ENCODE data around the gene BLVRA.
"Not testable (repeated sequence)": the region's sequence is repeated elsewhere in the genome, so short reads cannot be mapped to it uniquely, and the experiment has no call there.

DNA sequence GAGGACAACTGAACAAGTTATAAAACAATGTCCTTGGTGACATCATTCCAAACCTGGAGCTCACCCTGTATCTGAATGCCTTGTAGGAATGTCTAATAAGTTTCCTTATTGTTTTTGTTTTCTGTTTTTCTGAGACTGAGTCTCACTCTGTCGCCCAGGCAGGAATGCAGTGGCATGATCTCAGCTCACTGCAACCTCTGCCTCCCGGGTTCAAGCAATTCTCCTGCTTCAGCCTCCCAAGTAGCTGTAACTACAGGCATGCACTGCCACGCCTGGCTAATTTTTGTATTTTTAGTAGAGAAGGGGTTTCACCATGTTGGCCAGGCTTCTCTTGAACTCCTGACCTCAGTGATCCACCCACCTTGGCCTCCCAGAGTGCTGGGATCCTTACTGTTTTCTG, 27.0 kb upstream of the BLVRA start:
- TF ChIP-seq, protein P1, sequence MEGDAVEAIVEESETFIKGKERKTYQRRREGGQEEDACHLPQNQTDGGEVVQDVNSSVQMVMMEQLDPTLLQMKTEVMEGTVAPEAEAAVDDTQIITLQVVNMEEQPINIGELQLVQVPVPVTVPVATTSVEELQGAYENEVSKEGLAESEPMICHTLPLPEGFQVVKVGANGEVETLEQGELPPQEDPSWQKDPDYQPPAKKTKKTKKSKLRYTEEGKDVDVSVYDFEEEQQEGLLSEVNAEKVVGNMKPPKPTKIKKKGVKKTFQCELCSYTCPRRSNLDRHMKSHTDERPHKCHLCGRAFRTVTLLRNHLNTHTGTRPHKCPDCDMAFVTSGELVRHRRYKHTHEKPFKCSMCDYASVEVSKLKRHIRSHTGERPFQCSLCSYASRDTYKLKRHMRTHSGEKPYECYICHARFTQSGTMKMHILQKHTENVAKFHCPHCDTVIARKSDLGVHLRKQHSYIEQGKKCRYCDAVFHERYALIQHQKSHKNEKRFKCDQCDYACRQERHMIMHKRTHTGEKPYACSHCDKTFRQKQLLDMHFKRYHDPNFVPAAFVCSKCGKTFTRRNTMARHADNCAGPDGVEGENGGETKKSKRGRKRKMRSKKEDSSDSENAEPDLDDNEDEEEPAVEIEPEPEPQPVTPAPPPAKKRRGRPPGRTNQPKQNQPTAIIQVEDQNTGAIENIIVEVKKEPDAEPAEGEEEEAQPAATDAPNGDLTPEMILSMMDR (IDR thresholded peaks at IDR 0.05 in 2 of 3, conservative IDR thresholded peaks at IDR 0.05 in 1 of 3; ENCODE audit: borderline replicate concordance in 1 of 3, insufficient read depth in 1 of 3, low read depth in 2 of 3, low read length in 2 of 3) = not testable (repeated sequence)
- TF ChIP-seq SRF (IDR thresholded peaks at IDR 0.05; ENCODE audit: low read depth); RAD21 (IDR thresholded peaks at IDR 0.05; ENCODE audit: low read depth); YY1 (IDR thresholded peaks at IDR 0.05; ENCODE audit: extremely low read depth, insufficient replicate concordance, low read depth, low read length); ZFX (IDR thresholded peaks at IDR 0.05); EZH2 (IDR thresholded peaks at IDR 0.05); EZH2phosphoT487 (IDR thresholded peaks at IDR 0.05; ENCODE audit: borderline replicate concordance); CEBPB (IDR thresholded peaks at IDR 0.05; ENCODE audit: low read depth); POLR2A (IDR thresholded peaks at IDR 0.05; ENCODE audit: borderline replicate concordance, extremely low read depth, insufficient read depth, insufficient read length): not testable (repeated sequence)
- TF ChIP-seq, protein P2, sequence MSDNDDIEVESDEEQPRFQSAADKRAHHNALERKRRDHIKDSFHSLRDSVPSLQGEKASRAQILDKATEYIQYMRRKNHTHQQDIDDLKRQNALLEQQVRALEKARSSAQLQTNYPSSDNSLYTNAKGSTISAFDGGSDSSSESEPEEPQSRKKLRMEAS (IDR thresholded peaks at IDR 0.05) = not testable (repeated sequence)

Data from HCT116 (cell line).